Heart right ventricle (tissue), 16 donors: ENCODE data around the gene SCIN. TPM values are rescaled to one million over a fixed set of nuclear protein-coding genes. Genes with fewer than 3 reads are reported as not detected.

ENCODE experiments used
- ATAC-seq, 8 donors: fragments of 200-7000 bp; cut with Tn5 transposase; one replicate each; pipeline ENCODE4 v1.9.1; 2020; ENCODE audit warnings: mild to moderate bottlenecking in 8 of 8, moderate library complexity in 8 of 8, moderate number of reproducible peaks in 1 of 8
- DNase-seq, 2 donors: peaks; one replicate each; pipeline ENCODE4 v3.0.0-alpha.2; 2020
- H3K27ac ChIP-seq, 10 donors: fragments of 200-600 bp; sonication (generic) in 2 of 10; one replicate each; pipeline versions ENCODE4 v1.5.0 to v1.8.0; 2020 to 2022; ENCODE audit warnings: mild to moderate bottlenecking in 3 of 10
- H3K27me3 ChIP-seq, 7 donors: fragments of 200-600 bp; one replicate each; pipeline ENCODE4 v1.8.0; 2021 to 2022; ENCODE audit warnings: mild to moderate bottlenecking in 2 of 7
- H3K36me3 ChIP-seq, 9 donors: fragments of 200-600 bp; sonication (generic) in 1 of 9; one replicate each; pipeline versions ENCODE4 v1.5.0 to v1.8.0; 2020 to 2022; ENCODE audit warnings: mild to moderate bottlenecking in 2 of 9
- H3K4me1 ChIP-seq, 9 donors: fragments of 200-600 bp; sonication (generic) in 1 of 9; one replicate each; pipeline versions ENCODE4 v1.5.0 to v1.8.0; 2020 to 2022; ENCODE audit warnings: mild to moderate bottlenecking in 4 of 9
- H3K4me3 ChIP-seq, 10 donors: fragments of 200-600 bp; sonication (generic) in 2 of 10; one replicate each; pipeline versions ENCODE4 v1.5.0 to v1.8.0; 2020 to 2022; ENCODE audit warnings: mild to moderate bottlenecking in 7 of 10, moderate library complexity in 2 of 10
- H3K9me3 ChIP-seq, 11 donors: fragments of 200-600 bp in 10 of 11; sonication (generic) in 2 of 11; one replicate each; pipeline versions ENCODE4 v1.5.0 to v1.8.0; 2013 to 2022; ENCODE audit warnings: mild to moderate bottlenecking in 2 of 11, control low read depth in 1 of 11, moderate library complexity in 1 of 11
- CTCF ChIP-seq, 9 donors: fragments of 200-600 bp; sonication (generic) in 2 of 9; IDR thresholded peaks; one replicate each; pipeline versions ENCODE4 v1.5.0 to v1.8.0; 2021 to 2022; ENCODE audit warnings: antibody characterized with exemption in 9 of 9, mild to moderate bottlenecking in 5 of 9, moderate library complexity in 1 of 9
- WGBS, 2 donors: extraction: QIAGEN DNeasy Blood & Tissue Kit; methylation state at CpG; one replicate each; pipeline ENCODE4 v1.1.7; 2013; ENCODE audit warnings: inconsistent platforms in 1 of 2; 5-methylcytosine and 5-hydroxymethylcytosine counted together
- intact Hi-C, 10 donors: fragments of 100-400 bp; cut with DNase I; formaldehyde crosslinking; loops; one replicate each; pipeline versions ENCODE4 v1.11.1 to v1.14.2; 2022
- polyA plus RNA-seq, 2 donors: library from polyadenylated mRNA; stranded (reverse); fragments of 200-250 nt; gene quantifications; one replicate each; pipeline ENCODE4 v1.2.3, GENCODE V29; 2013
- total RNA-seq, 10 donors: library from RNA; stranded (reverse); fragmentation: NEBNext Ultra II Directional in 3 of 10; extraction: Animal tissue kit (Norgen Biotek cat#: 25700) in 3 of 10; gene quantifications; one replicate each; pipeline versions ENCODE4 v1.2.1 to v1.2.4, GENCODE V29; 2021 to 2023
- donor health status: Arrhythmogenic right ventricular cardiomyopathy.
- donor health status: ischemic (EF 13 %, LVEDD 7.1; RV severe dilation, severe dysfunction).
- donor health status: healthy with polysubstance abuse.
- donor health status: DM: no; HTN: yes; CAD: no.
- donor health status: DM: no; HTN: no; CAD: no.
- donor health status: ischemic (EF 25% LVEDD 6.9; RV normal size, moderate dysfunction).
- donor health status: ischemic (EF 25% LVEDD 5.7; RV mildly dilated, moderate dysfunction).
- donor health status: healthy.
- donor health status: DM: yes; HTN: yes; CAD: no.
- donor health status: Ischemic cardiomyopathy.
- donor health status: ischemic (EF 35%, LVEDD 5.7; RV mildly dilated, moderate dysfunction).
- donor health status: nonischemic (EF 11% LVEDD 7.7; RV severe dilation, severe dysfunction).
- donor health status: DM: yes; HTN: yes; CAD: no.
- donor health status: PGD.
- donor health status: ischemic (EF 29% LVEDD 5.4; RV normal size, mild dysfunction).
- donor health status: nonischemic (EF 23%, LVEDD 6.1; RV moderate dilation, normal function).

SCIN gene
- total and polyA plus RNA-seq, 12 donors = 0.01 to 1.5 (median 0.32) TPM; not detected in 3

GRCh38 chr7:12701433-12701832 is 130.9 kb downstream of the SCIN start:
- no peaks in the 10 kb centered on the region for H3K36me3 ChIP-seq
- H3K27ac ChIP-seq = no peak overlapping the region
- H3K9me3 ChIP-seq = peaks cover 0 to 21% (median 10%) of the 10 kb centered on the region in 11 donors
- H3K4me1 ChIP-seq = peaks cover 0 to 8% (median 0%) of the 10 kb centered on the region in 9 donors
- TF ChIP-seq CTCF (IDR thresholded peaks at IDR 0.05) = no peak
- intact Hi-C loops = no loop called here
- DNase-seq = no peak
- ATAC-seq = no peak
- no peaks in the 10 kb centered on the region for H3K27me3 ChIP-seq
- WGBS, 2 donors = 83 to 86% methylated on average over 2 of the region's 2 CpGs
- no peak overlapping the region for H3K4me3 ChIP-seq

- DNase-seq (no peak), ATAC-seq (peak in 4 of 8 donors; percentile 27 to 65 (median 35))
- Histone ChIP-seq H3K9me3 (peaks cover 0 to 21% (median 10%) of the 10 kb centered on the region in 11 donors), H3K4me1 (peaks cover 0 to 8% (median 0%) of the 10 kb centered on the region in 9 donors), H3K27ac (no peak overlapping the region), H3K27me3 (no peaks in the 10 kb centered on the region), H3K36me3 (no peaks in the 10 kb centered on the region), H3K4me3 (no peak overlapping the region)
- intact Hi-C loops = no loop called here
- 60 to 70% methylated on average over 2 of the region's 2 CpGs for WGBS, 2 donors
- no peak for TF ChIP-seq CTCF (IDR thresholded peaks at IDR 0.05)
These were observed 133.4 kb downstream of the SCIN start for GRCh38 chr7:12703881-12704280.

GRCh38 chr7:12705878-12706277 is 135.4 kb downstream of the SCIN start:
- Histone ChIP-seq H3K27ac (no peak overlapping the region), H3K4me3 (no peak overlapping the region), H3K36me3 (no peaks in the 10 kb centered on the region), H3K4me1 (peaks cover 0 to 8% (median 0%) of the 10 kb centered on the region in 9 donors), H3K9me3 (peaks cover 0 to 16% (median 8%) of the 10 kb centered on the region in 11 donors), H3K27me3 (no peaks in the 10 kb centered on the region)
- ATAC-seq (no peak), DNase-seq (no peak)
- intact Hi-C loops = no loop called here
- WGBS, 2 donors = 90 to 91% methylated on average over 4 of the region's 4 CpGs
- no peak for TF ChIP-seq CTCF (IDR thresholded peaks at IDR 0.05)

- no peak for TF ChIP-seq CTCF (IDR thresholded peaks at IDR 0.05)
- no peaks in the 10 kb centered on the region for H3K36me3 ChIP-seq
- peaks cover 0 to 4% (median 0%) of the 10 kb centered on the region in 11 donors for H3K9me3 ChIP-seq
- DNase-seq (no peak), ATAC-seq (no peak)
- no peak overlapping the region for H3K27ac ChIP-seq
- no peaks in the 10 kb centered on the region for H3K27me3 ChIP-seq
- intact Hi-C loops = no loop called here
- peaks cover 0 to 8% (median 0%) of the 10 kb centered on the region in 9 donors for H3K4me1 ChIP-seq
- no peak overlapping the region for H3K4me3 ChIP-seq
These were observed 136.5 kb downstream of the SCIN start for GRCh38 chr7:12706900-12707536.
